PC-3 (cell line): ENCODE data around the gene SUSD4. TPM values are rescaled to one million over a fixed set of nuclear protein-coding genes. Genes with fewer than 3 reads are reported as not detected.

ENCODE experiments used
- ATAC-seq: fragments of 200-7000 bp; cut with Tn5 transposase; 2 replicates; pipeline ENCODE4 v1.9.1; 2020; ENCODE audit warnings: mild to moderate bottlenecking, moderate library complexity
- BruUV-seq: library from RNA; stranded (reverse); fragments of 400-500 nt; replicated peaks from 2 replicates; lab custom pipeline; 2021; lab: Mats Ljungman, UMichigan
- CTCF ChIA-PET: fragments of 300-600 bp; sonication (Branson Sonifier 250); formaldehyde crosslinking; loops from one replicate; lab custom pipeline; 2022; ENCODE audit warnings: antibody characterized with exemption; lab: Charles Lee
- POLR2A ChIA-PET: fragments of 300-600 bp; sonication (Branson Sonifier 250); formaldehyde crosslinking; loops from one replicate; lab custom pipeline; 2022; ENCODE audit warnings: antibody characterized with exemption; ENCODE audit not compliant: unreplicated experiment; lab: Charles Lee
- DNase-seq: peaks from one replicate; pipeline ENCODE4 v3.0.0-alpha.2; 2015
- H2AFZ ChIP-seq: fragments of 300-600 bp; sonication (generic); 2 replicates; pipeline ENCODE4 v1.6.0; 2016; ENCODE audit warnings: antibody characterized with exemption, low read length
- H3F3A ChIP-seq: fragments of 300-600 bp; sonication (generic); one replicate; pipeline ENCODE4 v1.6.0; 2017; ENCODE audit warnings: antibody characterized with exemption, low read length, control low read depth, mild to moderate bottlenecking; ENCODE audit not compliant: unreplicated experiment
- H3K27ac ChIP-seq: fragments of 300-600 bp; sonication (generic); 2 replicates; pipeline ENCODE4 v1.5.1; 2016; ENCODE audit warnings: mild to moderate bottlenecking, low read length
- H3K27me3 ChIP-seq: fragments of 300-600 bp; sonication (generic); 2 replicates; pipeline ENCODE4 v1.6.1; 2016; ENCODE audit warnings: low read length, mixed read lengths
- H3K36me3 ChIP-seq: fragments of 300-600 bp; sonication (generic); 2 replicates; pipeline ENCODE4 v1.6.1; 2016; ENCODE audit warnings: low read depth, mixed run types, low read length, mixed read lengths
- H3K4me1 ChIP-seq: fragments of 300-600 bp; sonication (generic); 2 replicates; pipeline ENCODE4 v1.5.1; 2016; ENCODE audit warnings: low read length; ENCODE audit not compliant: insufficient read depth
- H3K4me2 ChIP-seq: fragments of 300-600 bp; sonication (generic); 2 replicates; pipeline ENCODE4 v1.6.0; 2016; ENCODE audit warnings: low read length
- H3K4me3 ChIP-seq: fragments of 300-600 bp; sonication (generic); 2 replicates; pipeline ENCODE4 v1.5.1; 2016; ENCODE audit warnings: mild to moderate bottlenecking, low read length, mixed read lengths
- H3K79me2 ChIP-seq: fragments of 300-600 bp; sonication (generic); 2 replicates; pipeline ENCODE4 v1.6.1; 2017; ENCODE audit warnings: low read length, mixed read lengths
- H3K9ac ChIP-seq: fragments of 300-600 bp; sonication (generic); 2 replicates; pipeline ENCODE4 v1.6.0; 2016; ENCODE audit warnings: mild to moderate bottlenecking, low read length
- H3K9me2 ChIP-seq: fragments of 300-600 bp; sonication (generic); replicated peaks from 2 replicates; pipeline ENCODE4 v1.6.1; 2016; ENCODE audit warnings: mixed run types, low read length, mixed read lengths
- H3K9me3 ChIP-seq: fragments of 300-600 bp; sonication (generic); 2 replicates; pipeline ENCODE4 v1.6.1; 2016; ENCODE audit warnings: low read length, mixed read lengths
- H4K20me1 ChIP-seq: fragments of 300-600 bp; sonication (generic); 2 replicates; pipeline ENCODE4 v1.6.1; 2016; ENCODE audit warnings: low read length, mixed read lengths
- CTCF ChIP-seq: fragments of 300-600 bp; sonication (generic); conservative IDR thresholded peaks from 2 replicates; pipeline ENCODE4 v1.5.1; 2017; ENCODE audit warnings: antibody characterized with exemption, low read depth, mild to moderate bottlenecking, low read length
- EZH2 ChIP-seq: fragments of 300-600 bp; sonication (generic); IDR thresholded peaks from one replicate; pipeline ENCODE4 v1.6.1; 2017; ENCODE audit warnings: antibody characterized with exemption, mild to moderate bottlenecking, low read length; ENCODE audit not compliant: unreplicated experiment
- EZH2phosphoT487 ChIP-seq: fragments of 300-600 bp; sonication (generic); IDR thresholded peaks from 2 replicates; pipeline ENCODE4 v1.6.1; 2018; ENCODE audit warnings: mild to moderate bottlenecking, antibody characterized with exemption, low read length, borderline replicate concordance
- intact Hi-C: fragments of 100-400 bp; cut with micrococcal nuclease; formaldehyde crosslinking; loops from 2 replicates; pipeline ENCODE4 v1.9.0; 2023
- total RNA-seq: library from RNA; depleted of rRNA; stranded (reverse); fragments of >200 nt; gene quantifications from 2 replicates; pipeline ENCODE4 v1.2.3, GENCODE V29; 2014

The SUSD4 gene
- total RNA-seq, 1 experiment from 2014 or later: 5.2 TPM

GRCh38 chr1:223227031-223227430 is 136.9 kb downstream of the SUSD4 start:
- Histone ChIP-seq H3K4me3 (no peak overlapping the region), H4K20me1 (no peaks in the 10 kb centered on the region), H3K27me3 (no peaks in the 10 kb centered on the region), H3K9me2 (no peaks in the 10 kb centered on the region), H3K9me3 (no peaks in the 10 kb centered on the region), H3F3A (peaks cover 5% of the 10 kb centered on the region), H3K36me3 (no peaks in the 10 kb centered on the region), H3K79me2 (no peaks in the 10 kb centered on the region), H3K9ac (no peak overlapping the region), H3K4me1 (peaks cover 24% of the 10 kb centered on the region), H3K4me2 (no peak overlapping the region), H2AFZ (no peak overlapping the region), H3K27ac (no peak overlapping the region)
- intact Hi-C loops: no loop called here
- DNase-seq (no peak), ATAC-seq (no peak)
- CTCF ChIA-PET: no interaction called here
- BruUV-seq: no TSS peak
- POLR2A ChIA-PET: no interaction called here
- TF ChIP-seq CTCF (no peak), EZH2 (no peak), EZH2phosphoT487 (no peak)

- no peak for ATAC-seq
- H4K20me1 ChIP-seq: no peaks in the 10 kb centered on the region
- ChIA-PET CTCF (no interaction called here), POLR2A (no interaction called here)
- H3K4me1 ChIP-seq: peaks cover 24% of the 10 kb centered on the region
- no peaks in the 10 kb centered on the region for H3K9me2 ChIP-seq
- H3K36me3 ChIP-seq: no peaks in the 10 kb centered on the region
- no peak overlapping the region for H3K4me3 ChIP-seq
- no peak for TF ChIP-seq CTCF
- no peak for TF ChIP-seq EZH2phosphoT487
- no peak for TF ChIP-seq EZH2
- H3K9ac ChIP-seq: no peak overlapping the region
- BruUV-seq: no TSS peak
- H3K4me2 ChIP-seq: no peak overlapping the region
- H3F3A ChIP-seq: peaks cover 5% of the 10 kb centered on the region
- no peaks in the 10 kb centered on the region for H3K79me2 ChIP-seq
- no peaks in the 10 kb centered on the region for H3K27me3 ChIP-seq
- no peak for DNase-seq
- H2AFZ ChIP-seq: no peak overlapping the region
- intact Hi-C loops: no loop called here
- no peak overlapping the region for H3K27ac ChIP-seq
- H3K9me3 ChIP-seq: no peaks in the 10 kb centered on the region
Observed at GRCh38 chr1:223226271-223226670, 137.7 kb downstream of the SUSD4 start.

- H3K36me3 ChIP-seq: no peaks in the 10 kb centered on the region
- no peaks in the 10 kb centered on the region for H4K20me1 ChIP-seq
- intact Hi-C loops: no loop called here
- no peaks in the 10 kb centered on the region for H3K79me2 ChIP-seq
- peaks cover 5% of the 10 kb centered on the region for H3F3A ChIP-seq
- no peak overlapping the region for H3K9ac ChIP-seq
- no peak for ATAC-seq
- no peak for TF ChIP-seq EZH2
- TF ChIP-seq CTCF: no peak
- no peak for TF ChIP-seq EZH2phosphoT487
- POLR2A ChIA-PET: no interaction called here
- DNase-seq: no peak
- H3K27me3 ChIP-seq: no peaks in the 10 kb centered on the region
- no TSS peak for BruUV-seq
- H2AFZ ChIP-seq: no peak overlapping the region
- H3K4me1 ChIP-seq: peaks cover 16% of the 10 kb centered on the region
- H3K9me3 ChIP-seq: no peaks in the 10 kb centered on the region
- no peak overlapping the region for H3K4me3 ChIP-seq
- no peaks in the 10 kb centered on the region for H3K9me2 ChIP-seq
- CTCF ChIA-PET: no interaction called here
- no peak overlapping the region for H3K27ac ChIP-seq
- no peak overlapping the region for H3K4me2 ChIP-seq
Observed at GRCh38 chr1:223225481-223225880, 138.5 kb downstream of the SUSD4 start.
